NCI-H187 (cell line): ENCODE results near the gene NTNG2.

Source experiments
- DNase-seq, 2 experiments: peaks; one replicate each; lab custom pipeline; 2025; lab: John Stamatoyannopoulos, UW

The NTNG2 gene

GRCh38 chr9:132147331-132147730, 14.5 kb upstream of the NTNG2 start:
- DNase-seq = no peak

- no peak for DNase-seq
These were observed 14.0 kb upstream of the NTNG2 start for GRCh38 chr9:132147839-132148238.

GRCh38 chr9:132150256-132150655, 11.6 kb upstream of the NTNG2 start:
- no peak for DNase-seq

- DNase-seq = no peak
These were observed 10.7 kb upstream of the NTNG2 start for GRCh38 chr9:132151118-132151517.

GRCh38 chr9:132152231-132152630, 9.6 kb upstream of the NTNG2 start:
- no peak for DNase-seq

- no peak for DNase-seq
These were observed 6.8 kb upstream of the NTNG2 start for GRCh38 chr9:132154863-132155567.

GRCh38 chr9:132155568-132155895, 6.3 kb upstream of the NTNG2 start:
- no peak for DNase-seq

- no peak for DNase-seq
These were observed 5.6 kb upstream of the NTNG2 start for GRCh38 chr9:132156262-132156661.

GRCh38 chr9:132157347-132158116, 4.3 kb upstream of the NTNG2 start:
- no peak for DNase-seq

GRCh38 chr9:132160802-132161742, 786 bp upstream of the NTNG2 start:
- no peak for DNase-seq

GRCh38 chr9:132162764-132163456, 1.1 kb downstream of the NTNG2 start:
- no peak for DNase-seq

- no peak for DNase-seq
These were observed 1.6 kb downstream of the NTNG2 start for GRCh38 chr9:132163457-132163875.

GRCh38 chr9:132163876-132164603, 2.2 kb downstream of the NTNG2 start:
- DNase-seq = no peak

- DNase-seq = no peak
These were observed 2.9 kb downstream of the NTNG2 start for GRCh38 chr9:132164604-132165362.

GRCh38 chr9:132166599-132166998, 4.7 kb downstream of the NTNG2 start:
- DNase-seq = no peak

GRCh38 chr9:132167192-132167591, 5.3 kb downstream of the NTNG2 start:
- DNase-seq = no peak

GRCh38 chr9:132168347-132168746, 6.5 kb downstream of the NTNG2 start:
- no peak for DNase-seq

- DNase-seq = no peak
These were observed 7.0 kb downstream of the NTNG2 start for GRCh38 chr9:132168851-132169250.

- peak in 1 of 2 experiments; percentile 31 for DNase-seq
These were observed 8.0 kb downstream of the NTNG2 start for GRCh38 chr9:132169672-132170392.

GRCh38 chr9:132171702-132172101, 9.8 kb downstream of the NTNG2 start:
- no peak for DNase-seq
